ENCODE data around the gene MYH7B.

Gene MYH7B

DNA sequence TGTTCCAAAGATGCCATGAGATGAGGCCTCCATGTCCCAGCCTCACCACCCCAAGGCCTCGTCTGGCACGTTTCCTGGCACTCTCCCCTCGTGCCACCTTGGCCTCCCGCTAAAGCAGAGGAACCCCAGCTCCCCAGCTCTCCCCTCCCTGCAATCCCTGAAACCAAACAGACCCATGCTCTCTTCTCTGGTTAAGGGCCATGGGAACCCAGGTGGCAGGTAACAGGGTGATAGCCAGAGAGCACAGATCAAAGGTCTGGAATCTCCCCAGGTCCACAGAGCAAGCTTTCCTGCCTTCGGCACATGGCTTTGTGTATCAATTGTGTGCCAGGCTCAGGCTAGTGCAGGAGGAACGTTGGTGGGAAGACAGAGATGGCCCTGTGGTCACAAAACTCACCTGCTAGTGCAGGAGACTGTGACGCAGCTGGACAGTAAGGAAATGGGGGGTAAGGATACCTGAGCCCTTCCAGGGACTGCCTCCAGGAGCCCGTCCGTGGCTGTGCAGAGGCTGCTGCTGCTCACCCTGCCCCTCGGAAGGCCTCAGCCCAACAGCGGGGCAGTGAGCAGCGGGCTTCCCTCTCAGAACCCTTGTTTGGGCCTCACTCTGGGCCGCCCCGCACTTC lies 39.0 kb downstream of the MYH7B start:
- no peak for DNase-seq

DNA sequence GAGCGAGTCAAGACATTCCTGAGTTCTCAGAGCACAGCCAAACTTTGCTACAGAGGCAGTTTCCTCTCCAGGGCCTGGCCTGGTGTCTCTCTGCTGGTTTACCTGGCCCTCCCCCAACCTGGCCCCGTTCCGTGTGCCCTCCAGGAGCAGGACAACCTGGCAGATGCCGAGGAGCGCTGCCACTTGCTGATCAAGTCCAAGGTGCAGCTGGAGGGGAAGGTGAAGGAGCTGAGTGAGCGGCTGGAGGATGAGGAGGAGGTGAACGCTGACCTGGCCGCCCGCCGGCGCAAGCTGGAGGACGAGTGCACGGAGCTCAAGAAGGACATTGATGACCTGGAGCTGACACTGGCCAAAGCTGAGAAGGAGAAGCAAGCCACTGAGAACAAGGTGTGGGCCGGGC lies 39.5 kb downstream of the MYH7B start:
- DNase-seq = no peak

DNA sequence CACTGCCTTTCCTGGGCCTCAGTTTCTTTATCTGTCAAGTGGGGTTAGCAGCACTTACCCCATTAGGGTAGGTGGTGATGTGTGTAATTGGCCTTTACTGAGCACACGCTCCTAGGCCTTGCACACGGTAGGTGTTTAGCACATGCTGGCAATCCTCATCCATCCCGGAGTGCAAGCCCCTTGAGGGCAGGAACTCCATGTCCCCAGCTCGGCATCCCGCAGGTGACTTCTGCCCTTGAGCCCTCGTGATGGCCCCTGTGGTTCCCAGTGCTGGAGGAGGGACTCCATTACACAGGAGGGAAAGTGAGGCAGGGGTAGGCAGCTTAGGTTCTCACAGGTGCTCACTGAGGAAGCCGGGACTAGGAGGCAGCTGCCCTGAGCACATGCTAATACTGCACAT lies 40.0 kb downstream of the MYH7B start:
- no peak for DNase-seq

DNA sequence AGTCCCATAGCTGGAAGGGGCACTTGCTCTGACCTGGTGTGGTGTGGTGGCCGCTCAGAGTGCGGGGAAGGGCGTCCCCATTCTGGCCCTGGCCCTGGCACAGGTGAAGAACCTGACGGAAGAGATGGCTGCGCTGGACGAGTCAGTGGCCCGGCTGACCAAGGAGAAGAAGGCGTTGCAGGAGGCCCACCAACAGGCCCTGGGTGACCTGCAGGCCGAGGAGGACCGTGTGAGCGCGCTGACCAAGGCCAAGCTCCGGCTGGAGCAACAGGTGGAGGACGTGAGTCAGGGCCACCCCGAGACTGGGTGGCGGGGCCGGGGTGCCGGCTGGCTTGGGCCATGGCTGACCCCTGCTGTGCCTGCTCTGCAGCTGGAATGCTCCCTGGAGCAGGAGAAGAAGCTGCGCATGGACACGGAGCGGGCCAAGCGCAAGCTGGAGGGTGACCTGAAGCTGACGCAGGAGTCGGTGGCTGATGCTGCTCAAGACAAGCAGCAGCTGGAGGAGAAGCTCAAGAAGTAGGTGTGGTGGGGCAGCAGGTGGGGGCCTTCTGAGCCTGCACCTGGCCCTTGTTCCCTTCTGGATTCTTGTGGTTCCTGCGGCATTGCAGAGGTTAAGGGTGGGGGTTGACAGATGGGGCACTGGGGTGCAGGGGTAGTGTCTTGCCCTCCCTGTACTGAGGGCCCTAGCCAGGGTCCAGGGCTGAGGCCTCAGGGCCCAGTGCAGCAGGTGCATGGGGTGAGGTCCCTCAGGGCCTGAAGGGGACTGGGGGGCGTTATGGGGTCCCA lies 40.8 kb downstream of the MYH7B start:
- no peak for DNase-seq

DNA sequence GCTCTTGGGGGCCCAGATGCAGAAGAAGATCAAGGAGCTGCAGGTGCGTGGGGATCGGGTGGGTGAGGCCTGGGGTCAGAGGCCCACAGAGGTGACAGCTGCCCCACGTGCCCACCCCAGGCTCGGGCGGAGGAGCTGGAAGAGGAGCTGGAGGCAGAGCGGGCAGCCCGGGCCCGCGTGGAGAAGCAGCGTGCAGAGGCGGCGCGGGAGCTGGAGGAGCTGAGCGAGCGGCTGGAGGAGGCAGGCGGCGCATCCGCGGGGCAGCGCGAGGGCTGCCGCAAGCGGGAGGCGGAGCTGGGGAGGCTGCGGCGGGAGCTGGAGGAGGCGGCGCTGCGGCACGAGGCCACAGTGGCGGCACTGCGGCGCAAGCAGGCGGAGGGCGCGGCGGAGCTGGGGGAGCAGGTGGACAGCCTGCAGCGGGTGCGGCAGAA lies 41.5 kb downstream of the MYH7B start:
- no peak for DNase-seq

DNA sequence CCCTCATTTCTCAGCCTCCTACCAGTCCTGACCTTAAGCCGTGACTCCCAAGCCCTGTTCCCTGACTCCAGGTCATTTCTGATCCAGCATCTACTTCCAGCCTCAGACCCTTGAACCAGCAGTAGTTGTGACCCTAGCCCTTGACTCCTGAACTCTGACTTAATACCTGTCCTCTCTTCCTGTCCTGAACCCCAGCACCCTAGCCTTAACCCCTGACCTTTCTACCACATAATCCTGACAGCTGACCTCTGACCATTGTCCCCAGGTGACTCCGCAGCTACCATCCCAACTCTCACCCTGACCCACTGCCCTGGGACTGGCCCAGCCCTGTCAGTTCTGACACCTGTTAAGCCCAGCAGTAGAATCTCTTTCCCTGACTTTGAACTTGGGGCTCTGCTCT lies 42.1 kb downstream of the MYH7B start:
- no peak for DNase-seq

DNA sequence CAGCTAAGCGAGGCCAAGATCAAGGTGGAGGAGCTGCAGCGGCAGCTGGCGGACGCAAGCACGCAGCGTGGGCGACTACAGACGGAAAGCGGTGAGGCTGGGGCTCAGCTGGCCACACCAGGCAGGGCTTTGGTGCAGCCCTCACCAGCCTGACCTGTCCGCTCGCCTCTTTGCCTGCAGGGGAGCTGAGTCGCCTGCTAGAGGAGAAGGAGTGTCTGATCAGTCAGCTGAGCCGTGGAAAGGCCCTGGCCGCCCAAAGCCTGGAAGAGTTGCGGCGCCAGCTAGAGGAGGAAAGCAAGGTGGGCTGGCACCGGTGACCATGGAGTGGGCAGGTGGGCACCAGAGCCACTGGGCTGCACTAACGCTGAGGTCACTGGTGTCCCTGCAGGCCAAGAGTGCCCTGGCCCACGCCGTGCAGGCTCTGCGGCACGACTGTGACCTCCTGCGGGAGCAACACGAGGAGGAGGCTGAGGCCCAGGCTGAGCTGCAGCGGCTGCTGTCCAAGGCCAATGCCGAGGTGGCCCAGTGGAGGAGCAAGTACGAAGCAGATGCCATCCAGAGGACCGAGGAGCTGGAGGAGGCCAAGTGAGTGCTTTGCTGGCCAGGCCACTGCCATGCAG lies 42.8 kb downstream of the MYH7B start:
- DNase-seq = no peak

DNA sequence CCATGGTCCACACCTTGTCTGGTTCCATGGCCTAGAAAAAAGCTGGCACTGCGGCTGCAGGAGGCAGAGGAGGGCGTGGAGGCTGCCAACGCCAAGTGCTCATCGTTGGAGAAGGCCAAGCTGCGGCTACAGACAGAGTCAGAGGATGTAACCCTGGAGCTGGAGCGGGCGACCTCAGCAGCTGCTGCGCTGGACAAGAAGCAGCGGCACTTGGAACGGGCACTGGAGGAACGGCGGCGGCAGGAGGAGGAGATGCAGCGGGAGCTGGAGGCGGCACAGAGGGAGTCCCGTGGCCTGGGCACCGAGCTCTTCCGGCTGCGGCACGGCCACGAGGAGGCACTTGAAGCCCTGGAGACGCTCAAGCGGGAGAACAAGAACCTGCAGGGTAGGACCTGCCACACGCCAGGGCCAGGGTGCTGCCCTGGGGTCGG lies 43.4 kb downstream of the MYH7B start:
- DNase-seq = no peak

DNA sequence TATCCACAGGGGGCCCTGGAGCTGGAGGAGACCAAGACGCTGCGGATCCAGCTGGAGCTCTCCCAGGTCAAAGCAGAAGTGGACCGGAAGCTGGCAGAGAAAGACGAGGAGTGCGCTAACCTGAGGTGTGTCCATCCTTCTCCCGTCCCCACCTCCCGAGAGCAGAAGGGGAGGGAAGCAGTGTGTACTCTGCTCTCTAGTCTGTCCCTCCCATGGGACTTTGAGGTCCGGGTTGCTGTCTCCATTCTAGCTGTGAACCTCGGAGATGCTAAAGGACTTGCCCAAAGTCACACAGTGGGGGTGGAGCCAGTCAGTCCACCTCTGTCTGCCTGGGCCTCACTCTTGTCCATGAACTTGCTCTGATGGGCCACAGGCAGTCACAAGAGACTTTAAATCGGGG lies 44.1 kb downstream of the MYH7B start:
- DNase-seq = no peak

DNA sequence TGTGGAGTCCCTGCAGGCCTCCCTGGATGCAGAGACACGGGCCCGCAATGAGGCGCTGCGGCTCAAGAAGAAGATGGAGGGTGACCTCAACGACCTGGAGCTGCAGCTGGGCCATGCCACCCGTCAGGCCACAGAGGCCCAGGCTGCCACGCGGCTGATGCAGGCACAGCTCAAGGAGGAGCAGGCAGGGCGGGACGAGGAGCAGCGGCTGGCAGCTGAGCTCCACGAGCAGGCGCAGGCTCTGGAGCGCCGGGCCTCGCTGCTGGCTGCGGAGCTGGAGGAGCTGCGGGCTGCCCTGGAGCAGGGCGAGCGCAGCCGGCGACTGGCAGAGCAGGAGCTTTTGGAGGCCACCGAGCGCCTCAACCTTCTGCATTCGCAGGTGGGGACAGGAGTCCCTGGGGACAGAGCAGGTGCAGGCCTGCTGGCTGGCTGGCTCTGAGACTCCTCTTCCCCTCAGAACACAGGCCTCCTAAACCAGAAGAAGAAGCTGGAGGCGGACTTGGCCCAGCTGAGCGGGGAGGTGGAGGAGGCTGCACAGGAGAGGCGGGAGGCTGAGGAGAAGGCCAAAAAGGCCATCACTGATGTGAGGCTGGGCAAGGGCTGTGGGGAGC lies 44.7 kb downstream of the MYH7B start:
- no peak for DNase-seq

DNA sequence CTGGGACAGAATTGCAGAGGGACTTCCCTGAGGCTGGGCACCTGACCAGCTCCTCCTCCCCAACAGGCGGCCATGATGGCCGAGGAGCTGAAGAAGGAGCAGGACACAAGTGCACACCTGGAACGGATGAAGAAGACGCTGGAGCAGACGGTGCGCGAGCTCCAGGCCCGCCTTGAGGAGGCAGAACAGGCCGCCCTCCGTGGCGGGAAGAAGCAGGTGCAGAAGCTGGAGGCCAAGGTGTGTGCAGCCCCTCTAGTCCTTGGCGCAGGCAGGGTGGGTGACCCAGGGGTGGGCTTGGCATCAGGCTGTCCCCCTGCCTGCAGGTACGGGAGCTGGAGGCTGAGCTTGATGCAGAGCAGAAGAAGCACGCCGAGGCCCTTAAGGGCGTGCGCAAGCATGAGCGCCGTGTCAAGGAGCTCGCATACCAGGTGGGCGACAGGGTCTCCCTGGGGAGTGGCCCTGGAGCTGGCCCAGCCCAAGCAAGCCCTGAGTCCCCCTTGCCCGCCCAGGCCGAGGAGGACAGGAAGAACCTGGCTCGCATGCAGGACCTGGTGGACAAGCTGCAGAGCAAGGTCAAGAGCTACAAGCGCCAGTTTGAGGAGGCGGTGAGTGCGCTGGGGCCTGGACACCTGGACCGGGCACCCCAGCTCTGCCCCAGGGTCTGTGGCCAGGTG lies 45.4 kb downstream of the MYH7B start:
- DNase-seq = no peak

DNA sequence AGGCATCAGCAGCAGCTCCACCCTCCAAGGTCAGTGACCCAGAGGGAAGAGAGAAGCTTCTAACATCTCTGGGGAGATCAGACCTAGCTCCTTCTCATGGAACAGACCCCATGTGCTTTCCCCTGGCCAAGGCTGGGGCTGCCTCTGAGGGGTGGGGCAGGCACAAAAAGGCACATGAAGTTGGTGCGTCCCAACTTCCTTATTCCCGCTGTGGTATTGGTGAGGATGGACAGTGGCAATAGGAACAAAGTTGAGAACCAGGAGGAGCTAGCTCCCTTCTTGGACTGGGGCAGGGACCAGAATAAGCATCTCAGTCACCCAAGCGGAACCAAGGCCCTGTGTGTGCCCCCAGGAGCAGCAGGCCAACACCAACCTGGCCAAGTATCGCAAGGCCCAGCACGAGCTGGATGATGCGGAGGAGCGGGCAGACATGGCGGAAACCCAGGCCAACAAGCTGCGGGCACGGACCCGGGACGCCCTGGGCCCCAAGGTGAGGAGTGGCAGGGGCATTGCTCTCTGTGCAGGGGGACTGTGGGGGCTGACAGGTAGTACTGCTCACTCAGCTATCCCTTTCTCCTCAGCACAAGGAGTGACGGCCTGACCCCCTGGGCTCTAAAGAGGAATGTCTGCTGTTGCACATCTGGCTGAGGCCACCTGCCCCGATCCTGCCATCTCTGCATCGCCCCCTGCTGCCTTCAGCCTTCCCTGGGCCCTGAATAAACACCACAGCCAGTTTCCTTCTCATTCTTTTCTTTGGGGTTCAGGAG lies 46.1 kb downstream of the MYH7B start:
- no peak for DNase-seq

DNA sequence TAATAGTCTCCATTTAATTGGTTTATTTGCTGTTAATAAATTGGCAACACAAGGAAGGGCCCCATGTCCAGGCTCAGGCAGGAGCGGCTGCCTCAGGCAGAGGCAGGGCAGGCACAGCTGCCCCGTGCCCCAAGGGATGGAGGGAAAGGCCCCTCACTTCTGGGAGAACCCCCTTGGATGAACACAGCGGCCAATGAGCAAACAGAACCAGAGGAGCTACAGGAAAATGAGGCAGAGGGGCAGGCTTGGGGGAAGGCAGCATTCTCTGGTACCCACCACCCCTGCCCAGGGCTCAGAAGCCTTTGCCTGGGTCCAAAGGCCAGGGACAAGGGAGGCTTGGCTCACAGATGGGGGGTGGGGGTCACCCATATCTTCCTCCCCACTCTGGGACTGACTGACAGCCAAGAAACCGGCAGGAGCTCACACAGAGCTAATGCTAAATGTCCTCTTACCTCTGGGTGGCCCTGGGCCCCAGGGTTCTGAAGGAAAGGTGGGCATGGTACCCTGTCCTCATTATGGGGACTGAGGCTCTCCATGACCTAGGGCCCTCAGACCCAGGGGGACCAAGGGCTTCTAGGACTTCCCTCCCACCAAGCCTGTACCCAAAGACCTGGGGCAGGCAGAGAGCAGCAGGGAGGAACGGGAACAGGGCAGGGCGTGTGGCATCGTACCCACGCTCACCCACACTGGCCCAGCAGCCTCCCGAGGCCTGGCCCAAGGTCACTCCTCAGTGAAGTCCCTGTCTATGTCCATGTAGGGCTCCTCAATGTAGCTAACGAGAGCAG lies 47.0 kb downstream of the MYH7B start:
- DNase-seq = no peak

DNA sequence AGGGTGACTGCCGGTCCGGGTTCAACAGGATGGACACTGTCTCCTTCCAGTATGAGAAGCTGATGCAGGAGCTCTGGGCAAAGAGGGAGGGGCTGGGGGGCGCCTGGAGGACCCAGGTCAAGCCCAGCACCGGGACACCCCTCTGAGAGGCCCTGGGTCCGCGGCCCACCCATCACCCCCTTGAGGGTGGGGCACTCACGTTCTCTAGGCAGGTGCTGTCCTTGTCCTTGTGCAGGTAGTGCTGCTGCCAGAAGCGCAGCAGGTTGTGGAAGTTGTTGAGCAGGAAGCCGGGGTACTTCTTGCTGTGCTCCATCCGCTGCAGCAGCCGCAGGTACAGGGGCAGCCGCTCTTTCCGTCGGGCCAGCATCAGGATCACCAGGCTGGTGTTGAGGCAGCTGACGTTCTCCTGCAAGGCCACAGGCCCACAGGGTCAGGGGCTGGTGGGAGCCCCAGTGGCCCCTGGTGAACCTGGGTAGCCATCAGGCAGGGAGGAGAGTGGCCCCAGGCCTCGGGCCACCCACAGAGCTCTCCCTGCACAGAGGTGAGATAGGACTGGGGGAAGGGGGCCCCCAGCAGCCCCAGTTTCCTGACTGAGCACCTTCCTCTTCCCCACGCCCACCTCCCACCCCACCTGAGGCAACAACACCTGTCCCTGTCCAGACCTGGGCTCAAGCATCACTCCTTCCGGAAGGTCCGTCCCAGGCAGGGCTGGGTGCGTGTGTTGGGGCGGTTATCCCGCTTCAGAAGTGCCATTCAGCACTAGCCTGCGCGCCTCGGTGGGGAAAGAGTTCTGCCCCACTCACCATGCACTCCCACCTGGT lies 47.8 kb downstream of the MYH7B start:
- no peak for DNase-seq

DNA sequence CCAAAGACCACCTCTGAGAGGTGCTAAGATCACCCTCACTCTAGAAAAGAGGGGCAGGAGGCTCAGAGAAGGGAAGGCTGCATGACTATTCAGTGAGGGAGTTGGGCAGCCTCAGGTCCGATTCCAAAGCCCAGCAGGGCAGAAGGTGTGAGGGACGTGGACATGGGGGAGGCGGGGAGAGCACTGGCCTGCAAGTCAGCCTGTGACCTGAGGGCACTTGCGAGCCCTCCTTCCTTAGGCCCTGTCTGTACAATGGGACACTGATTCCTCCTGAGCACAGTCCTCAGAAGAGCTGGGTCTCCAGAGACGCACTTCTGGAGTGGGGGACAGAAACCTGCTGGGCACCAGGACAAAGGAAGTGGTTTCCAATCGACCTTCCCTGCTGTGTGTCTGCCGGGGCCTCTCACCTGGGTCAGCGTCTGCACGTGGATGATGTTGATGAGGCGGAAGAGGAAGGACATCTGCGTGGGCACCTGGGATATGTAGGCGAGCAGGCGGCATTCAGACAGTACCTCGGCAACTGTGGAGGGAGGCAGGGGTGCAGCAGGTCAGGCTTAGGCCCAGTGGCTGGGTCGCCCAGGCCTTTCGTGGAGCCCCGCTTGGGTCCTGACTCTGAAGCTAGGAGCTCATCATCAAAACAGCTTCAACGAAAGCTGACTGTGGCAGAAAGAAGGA lies 48.5 kb downstream of the MYH7B start:
- DNase-seq = no peak

DNA sequence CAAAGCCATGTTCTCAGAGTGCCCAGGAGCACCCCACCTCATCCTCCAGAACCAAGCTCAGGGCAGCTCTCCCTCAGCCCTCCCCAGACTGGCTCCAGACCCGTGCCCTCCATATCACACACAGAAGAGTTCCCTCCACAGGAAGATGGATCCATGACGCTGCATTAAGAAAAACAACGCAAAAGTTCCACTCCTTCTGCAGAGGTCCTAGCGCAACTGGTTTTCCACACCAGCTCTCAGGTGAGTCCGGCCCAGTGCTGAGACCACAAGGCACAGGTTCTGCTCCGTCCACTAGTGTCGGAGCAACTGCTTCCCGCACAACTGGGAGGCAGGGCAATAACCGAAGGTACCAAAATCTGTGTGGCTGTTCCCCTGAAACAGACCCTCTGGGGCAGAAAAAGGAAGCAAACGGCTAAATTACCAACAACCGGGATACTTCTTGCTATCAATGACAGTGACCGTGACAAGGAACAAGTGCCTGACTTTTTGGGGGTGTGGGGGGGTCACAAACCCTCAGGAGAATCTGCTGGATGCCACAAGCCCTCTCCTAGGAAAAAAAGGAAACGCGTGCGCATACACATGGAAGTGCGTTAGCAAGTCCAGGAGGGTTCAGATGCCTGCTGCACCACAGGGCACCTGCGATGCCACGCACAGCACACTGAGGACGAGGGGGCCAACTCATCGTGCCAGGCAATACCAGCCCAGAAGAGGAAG lies 49.2 kb downstream of the MYH7B start:
- DNase-seq = no peak
